K562 (cell line): ENCODE results near the gene FAM83F. TPM values are rescaled to one million over a fixed set of nuclear protein-coding genes. Genes with fewer than 3 reads are reported as not detected.
A peak's percentile ranks its signal among the peaks of the same experiment; 100 is the strongest.

ENCODE experiments used
- CBFA2T3 ChIP-seq: fragments of 450-650 bp; IDR thresholded peaks from 2 replicates; pipeline ENCODE4 v1.6.1; 2017
- HMGXB4 ChIP-seq: sonication (generic); formaldehyde crosslinking; IDR thresholded peaks from 2 replicates; pipeline ENCODE4 v1.8.1; 2023; ENCODE audit warnings: mild to moderate bottlenecking, missing genetic modification reagents
- MEF2A ChIP-seq: IDR thresholded peaks from 2 replicates; pipeline ENCODE4 v1.6.1; 2011; ENCODE audit warnings: low read depth, mild to moderate bottlenecking, low read length, moderate library complexity; ENCODE audit not compliant: control insufficient read depth
- PBX2 ChIP-seq, 2 experiments: IDR thresholded peaks in 1 of 2; conservative IDR thresholded peaks in 1 of 2; 2 replicates each; pipeline ENCODE4 v1.6.1; 2016; ENCODE audit warnings: low read depth in 2 of 2, mild to moderate bottlenecking in 1 of 2, missing compliant biosample characterization in 1 of 2, missing genetic modification characterization in 1 of 2, moderate library complexity in 1 of 2
- PCBP1 ChIP-seq: fragments of 200-400 bp; formaldehyde crosslinking; IDR thresholded peaks from 2 replicates; pipeline ENCODE4 v1.6.1; 2018; ENCODE audit warnings: mild to moderate bottlenecking, low read depth, low read length; ENCODE audit not compliant: poor library complexity, severe bottlenecking
- SIN3B ChIP-seq: fragments of 450-650 bp; IDR thresholded peaks from 2 replicates; pipeline ENCODE4 v1.6.1; 2017; ENCODE audit warnings: low read depth, mild to moderate bottlenecking, moderate library complexity
- ZNF407 ChIP-seq: fragments of 450-650 bp; IDR thresholded peaks from 2 replicates; pipeline ENCODE4 v1.6.1; 2016; ENCODE audit warnings: low read depth
- ZNF740 ChIP-seq, 3 experiments: fragments of 200-800 bp in 1 of 3; sonication (Bioruptor generic) in 1 of 3; sonication (generic) in 1 of 3; formaldehyde crosslinking in 1 of 3; IDR thresholded peaks; 2 replicates each; pipeline versions ENCODE4 v1.6.1 to v1.8.0; 2016 to 2022; ENCODE audit warnings: mild to moderate bottlenecking in 2 of 3, missing compliant biosample characterization in 2 of 3, missing genetic modification characterization in 2 of 3, missing genetic modification reagents in 1 of 3
- polyA plus RNA-seq, 8 experiments: library from polyadenylated mRNA; depleted of rRNA in 4 of 8; stranded (reverse) in 5 of 8; unstranded in 3 of 8; fragments of >200 nt; fragmentation: Nextera tagmentation in 2 of 8; fragmentation: Illumina TruSeq in 1 of 8; extraction: Ambion mirVana in 2 of 8; extraction: Trizol in 1 of 8; gene quantifications; 2 replicates each; pipeline versions ENCODE4 v1.2.1 to v1.2.3, GENCODE V29; 2011 to 2014; ENCODE audit warnings: inconsistent platforms in 1 of 8, missing spikeins in 1 of 8
- total RNA-seq, 7 experiments: library from RNA; depleted of rRNA in 6 of 7; stranded (reverse); fragments of >200 nt in 6 of 7; fragmentation: Illumina TruSeq in 2 of 7; extraction: Trizol in 2 of 7; gene quantifications; 2 replicates each; pipeline versions ENCODE4 v1.2.1 to v1.2.3, GENCODE V29; 2011 to 2021; ENCODE audit warnings: low replicate concordance in 1 of 7

FAM83F gene
- total and polyA plus RNA-seq, 9 of the 15 experiments (the other 6 are each of a cell fraction or from before 2014, with no cell fraction given) = under 0.01 to 0.13 (median 0.04) TPM; not detected in 1

- TF ChIP-seq ZNF407 (no peak), PBX2 (CRISPR knock-in tag; IDR thresholded peaks at IDR 0.05; ENCODE audit: low read depth) (no peak), PBX2 (tag; conservative IDR thresholded peaks at IDR 0.05; ENCODE audit: low read depth) (no peak), MEF2A (no peak), SIN3B (no peak), PCBP1 (no peak), HMGXB4 (CRISPR knock-in tag) (no peak), ZNF740 (CRISPR knock-in tag; IDR thresholded peaks at IDR 0.05) (no peak), ZNF740 (tag; IDR thresholded peaks at IDR 0.05) (no peak), CBFA2T3 (peak; percentile 60; the same call in 1 of the 2 replicates)
These were observed 34.9 kb upstream of the FAM83F start, which contains the start of gene TMA7B (continued) for GRCh38 chr22:39959640-39960447.
